C4-2B (cell line): ENCODE measurements around the gene USH2A.

Experiments used
- CTCF ChIP-seq: fragments of 450-650 bp; conservative IDR thresholded peaks from 2 replicates; pipeline ENCODE4 v1.5.1; 2017; ENCODE audit warnings: mild to moderate bottlenecking
- ZFX ChIP-seq: fragments of 450-650 bp; IDR thresholded peaks from 2 replicates; pipeline ENCODE4 v1.6.1; 2017

GRCh38 chr1:216210081-216210480, 213.2 kb downstream of the USH2A start:
- no peak for TF ChIP-seq ZFX
- no peak for TF ChIP-seq CTCF
